Kidney glomerular epithelial cell (primary cell): Measurements from ENCODE around the gene NCCRP1.
A peak's percentile ranks its signal among the peaks of the same experiment; 100 is the strongest.
"Not testable (repeated sequence)": the region's sequence is repeated elsewhere in the genome, so short reads cannot be mapped to it uniquely, and the experiment has no call there.

ENCODE experiments used
- DNase-seq: peaks from one replicate; lab custom pipeline; 2025; lab: John Stamatoyannopoulos, UW

The NCCRP1 gene

GRCh38 chr19:39208175-39208795 lies 11.5 kb downstream of the NCCRP1 start:
- DNase-seq = no peak

- DNase-seq = no peak
These were observed 12.4 kb downstream of the NCCRP1 start for GRCh38 chr19:39209196-39209595.

GRCh38 chr19:39211731-39212374 lies 15.1 kb downstream of the NCCRP1 start:
- DNase-seq = no peak

- DNase-seq = no peak
These were observed 15.6 kb downstream of the NCCRP1 start for GRCh38 chr19:39212375-39212742.

- not testable (repeated sequence) for DNase-seq
These were observed 18.6 kb downstream of the NCCRP1 start for GRCh38 chr19:39215323-39215722.

GRCh38 chr19:39217094-39217493 lies 20.3 kb downstream of the NCCRP1 start:
- no peak for DNase-seq

- DNase-seq = no peak
These were observed 21.7 kb downstream of the NCCRP1 start for GRCh38 chr19:39218230-39219007.

GRCh38 chr19:39219108-39219507 lies 22.3 kb downstream of the NCCRP1 start:
- DNase-seq = not testable (repeated sequence)

GRCh38 chr19:39223703-39224279 lies 27.0 kb downstream of the NCCRP1 start:
- peak; percentile 2 for DNase-seq

GRCh38 chr19:39224910-39225309 lies 28.1 kb downstream of the NCCRP1 start:
- no peak for DNase-seq

GRCh38 chr19:39230096-39230764 lies 33.5 kb downstream of the NCCRP1 start:
- DNase-seq = no peak

GRCh38 chr19:39232708-39233107 lies 35.9 kb downstream of the NCCRP1 start:
- no peak for DNase-seq

GRCh38 chr19:39236527-39236926 lies 39.8 kb downstream of the NCCRP1 start:
- no peak for DNase-seq

- DNase-seq = no peak
These were observed 40.7 kb downstream of the NCCRP1 start for GRCh38 chr19:39237200-39238184.

GRCh38 chr19:39238209-39238608 lies 41.4 kb downstream of the NCCRP1 start:
- DNase-seq = no peak

- DNase-seq = no peak
These were observed 42.2 kb downstream of the NCCRP1 start for GRCh38 chr19:39238944-39239343.

- no peak for DNase-seq
These were observed 43.7 kb downstream of the NCCRP1 start for GRCh38 chr19:39240421-39240820.

GRCh38 chr19:39243741-39244140 lies 47.0 kb downstream of the NCCRP1 start:
- DNase-seq = not testable (repeated sequence)

GRCh38 chr19:39244410-39245100 lies 47.8 kb downstream of the NCCRP1 start, which contains the start of gene IFNL3:
Gene IFNL3, minus strand, starts transcription at chr19:39245006. Its CDS starts 39 bp downstream, at chr19:39244967.
- not testable (repeated sequence) for DNase-seq

GRCh38 chr19:39245166-39245565 lies 48.4 kb downstream of the NCCRP1 start:
- not testable (repeated sequence) for DNase-seq
